DMS53 treated with DMSO at 0.1 percent for 48 hours (cell line): Measurements from ENCODE around the gene PLEKHG4B.
"Not testable (repeated sequence)": the region's sequence is repeated elsewhere in the genome, so short reads cannot be mapped to it uniquely, and the experiment has no call there.

Experiments
- DNase-seq: peaks from one replicate; lab custom pipeline; 2025; ENCODE audit not compliant: unreplicated experiment; lab: John Stamatoyannopoulos, UW

Gene PLEKHG4B

DNA sequence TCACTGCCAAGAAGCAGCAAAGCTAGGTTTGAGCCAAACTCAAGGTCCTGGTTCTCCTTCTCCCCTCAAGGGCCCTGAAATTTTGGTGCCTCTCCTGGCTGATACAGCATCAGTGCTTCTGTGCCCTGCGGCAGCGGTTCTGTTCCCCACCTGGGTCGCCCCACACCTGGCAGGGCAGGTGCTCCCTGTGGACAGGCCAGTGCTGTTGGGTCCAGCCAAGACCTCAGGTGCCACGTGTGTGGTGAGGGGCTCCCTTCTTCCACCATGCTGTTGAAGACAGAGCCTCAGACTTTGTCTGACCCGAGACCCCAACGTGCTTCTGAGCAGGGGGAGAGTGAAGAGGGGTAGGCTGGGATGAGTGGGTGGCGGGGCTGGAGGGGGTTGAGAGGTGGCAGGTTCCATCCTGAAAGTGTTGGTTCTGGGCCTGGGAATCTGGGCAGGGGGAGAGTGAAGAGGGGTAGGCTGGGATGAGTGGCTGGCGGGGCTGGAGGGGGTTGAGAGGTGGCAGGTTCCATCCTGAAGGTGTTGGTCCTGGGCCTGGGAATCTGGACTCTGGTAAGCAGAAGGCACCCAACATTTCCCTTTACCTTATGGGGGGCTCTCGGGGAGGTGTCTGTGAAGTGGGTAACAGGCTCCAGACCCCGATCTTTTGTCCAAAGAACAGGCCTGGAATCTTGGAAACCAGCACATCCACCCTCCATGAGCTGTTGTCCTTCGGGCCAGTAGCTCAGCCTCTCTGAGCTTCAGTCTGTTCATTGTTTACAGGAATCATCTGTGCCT lies 2.3 kb downstream of the PLEKHG4B start:
- no peak for DNase-seq

GRCh38 chr5:95241-95980 lies 3.4 kb downstream of the PLEKHG4B start:
- DNase-seq, result no peak

DNA sequence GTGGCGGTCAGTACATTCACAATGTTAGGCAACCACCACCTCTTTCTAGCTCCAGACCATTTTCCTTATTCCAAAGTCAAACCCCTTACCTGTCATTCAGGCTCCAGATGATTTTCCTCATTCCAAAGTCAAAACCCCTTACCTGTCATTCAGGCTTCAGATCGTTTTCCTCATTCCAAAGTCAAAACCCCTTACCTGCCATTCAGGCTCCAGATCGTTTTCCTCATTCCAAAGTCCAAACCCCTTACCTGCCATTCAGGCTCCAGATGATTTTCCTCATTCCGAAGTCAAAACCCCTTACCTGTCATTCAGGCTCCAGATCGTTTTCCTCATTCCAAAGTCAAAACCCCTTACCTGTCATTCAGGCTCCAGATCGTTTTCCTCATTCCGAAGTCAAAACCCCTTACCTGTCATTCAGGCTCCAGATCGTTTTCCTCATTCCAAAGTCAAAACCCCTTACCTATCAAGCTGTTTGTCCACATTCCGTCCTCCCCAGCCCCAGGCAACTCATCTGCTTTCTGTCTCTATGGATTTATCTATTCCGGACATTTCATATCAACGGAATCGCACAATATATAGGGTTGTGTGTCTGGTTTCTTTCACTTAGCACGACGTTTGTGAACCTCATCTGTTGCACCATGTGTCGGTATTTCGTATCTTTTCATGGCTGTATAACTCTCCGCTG lies 5.2 kb downstream of the PLEKHG4B start:
- DNase-seq, result no peak

DNA sequence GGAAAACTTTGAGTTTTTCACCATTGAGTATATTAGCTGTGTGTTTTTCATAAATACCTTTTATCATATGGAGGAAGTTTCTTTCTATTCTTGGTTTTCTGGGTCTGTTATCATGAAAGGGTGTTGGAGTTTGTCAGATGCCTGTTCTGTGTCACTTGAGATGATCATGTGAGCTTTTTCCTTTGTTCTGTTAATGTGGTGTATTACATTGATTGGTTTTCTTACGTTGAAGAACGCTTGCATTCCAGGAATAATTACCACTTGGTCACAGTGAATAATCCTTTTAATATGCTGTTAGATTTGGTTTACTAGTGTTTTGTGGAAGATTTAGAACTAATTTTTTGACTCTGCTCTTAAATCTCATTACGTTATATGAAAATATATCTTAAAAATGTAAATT lies 7.8 kb downstream of the PLEKHG4B start:
- no peak for DNase-seq

DNA sequence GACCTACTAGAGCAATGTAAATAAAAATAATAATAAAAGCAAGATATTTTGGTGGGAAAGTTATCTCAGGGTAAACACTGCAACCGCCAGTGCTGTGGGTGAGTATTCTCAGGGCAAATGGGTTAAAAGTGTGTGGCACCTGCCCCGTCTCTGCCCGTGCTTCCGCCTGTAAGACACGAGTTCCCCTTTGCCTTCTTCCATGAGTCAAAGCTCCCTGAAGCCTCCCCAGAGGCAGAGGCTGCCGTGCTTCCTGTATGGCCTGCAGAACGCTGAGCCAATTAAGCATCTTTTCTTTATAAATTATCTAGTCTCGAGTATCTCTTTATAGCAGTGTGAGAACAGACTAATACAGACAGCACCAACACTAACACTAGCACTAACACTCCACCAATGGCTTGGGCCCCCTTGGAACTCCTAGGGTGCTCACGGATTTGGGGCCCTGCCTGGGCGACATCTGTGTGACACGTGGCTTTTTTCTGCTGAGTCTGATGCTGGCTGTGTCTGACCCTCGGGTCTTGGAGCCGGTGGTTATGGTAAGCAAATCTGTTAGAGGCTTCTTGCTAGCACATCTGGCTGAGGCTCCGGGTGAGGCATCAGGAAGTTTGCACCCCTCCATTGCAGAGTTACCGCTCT lies 10.6 kb downstream of the PLEKHG4B start:
- DNase-seq, result no peak

GRCh38 chr5:104106-104505 lies 12.1 kb downstream of the PLEKHG4B start:
- not testable (repeated sequence) for DNase-seq

DNA sequence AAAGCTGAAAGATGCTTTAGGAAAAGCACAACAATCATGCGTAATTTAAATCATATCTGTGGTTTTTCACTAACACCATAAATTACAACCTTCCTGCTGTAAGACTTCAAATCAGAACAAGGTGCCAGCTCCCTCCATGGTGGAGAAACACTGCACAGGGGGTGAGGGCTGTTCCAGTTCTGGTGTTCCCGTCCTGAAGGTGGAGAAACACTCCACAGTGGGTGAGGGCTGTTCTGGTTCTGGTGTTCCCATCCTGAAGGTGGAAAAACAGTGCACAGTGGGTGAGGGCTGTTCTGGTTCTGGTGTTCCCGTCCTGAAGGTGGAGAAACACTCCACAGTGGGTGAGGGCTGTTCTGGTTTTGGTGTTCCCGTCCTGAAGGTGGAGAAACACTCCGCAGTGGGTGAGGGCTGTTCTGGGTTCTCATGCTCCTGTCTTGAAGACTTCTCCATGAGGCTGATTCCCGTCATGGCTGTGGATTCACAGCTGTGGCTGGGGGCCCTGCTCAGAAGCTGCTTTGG lies 12.9 kb downstream of the PLEKHG4B start:
- DNase-seq, result no peak

DNA sequence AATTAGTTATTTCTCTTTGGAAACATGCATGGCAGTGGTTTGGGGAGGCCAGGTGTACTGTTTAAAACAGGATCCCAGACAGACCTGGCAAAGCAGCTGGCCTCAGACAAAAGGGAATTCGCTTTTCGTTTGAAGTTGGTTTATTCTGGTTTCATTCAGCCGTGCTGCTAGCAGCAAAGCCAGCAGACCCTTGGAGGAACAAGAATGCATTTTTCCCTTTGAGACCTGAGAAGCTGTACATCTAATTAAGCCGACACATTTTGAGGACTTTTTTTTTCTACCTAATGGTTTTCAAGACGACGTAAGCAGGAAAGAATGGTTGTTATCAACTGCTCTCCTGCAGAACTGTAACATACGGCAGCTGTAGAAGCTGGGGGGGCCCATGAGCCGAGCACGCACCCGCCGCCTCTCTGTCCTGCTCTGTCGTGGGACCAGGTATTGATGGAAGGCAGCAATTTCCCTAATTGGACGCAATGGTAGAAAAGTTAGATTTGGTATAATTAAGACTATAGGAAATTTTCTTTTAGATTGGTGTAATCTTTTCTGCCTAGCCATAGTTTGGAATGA lies 13.6 kb downstream of the PLEKHG4B start:
- no peak for DNase-seq

- DNase-seq, result no peak
Observed at GRCh38 chr5:106587-106986, 14.6 kb downstream of the PLEKHG4B start.

GRCh38 chr5:107526-107925 lies 15.6 kb downstream of the PLEKHG4B start:
- no peak for DNase-seq

GRCh38 chr5:109826-110225 lies 17.9 kb downstream of the PLEKHG4B start:
- DNase-seq, result no peak

GRCh38 chr5:110270-110888 lies 18.4 kb downstream of the PLEKHG4B start:
- no peak for DNase-seq

- DNase-seq, result no peak
Observed at GRCh38 chr5:111171-111570, 19.2 kb downstream of the PLEKHG4B start.

DNA sequence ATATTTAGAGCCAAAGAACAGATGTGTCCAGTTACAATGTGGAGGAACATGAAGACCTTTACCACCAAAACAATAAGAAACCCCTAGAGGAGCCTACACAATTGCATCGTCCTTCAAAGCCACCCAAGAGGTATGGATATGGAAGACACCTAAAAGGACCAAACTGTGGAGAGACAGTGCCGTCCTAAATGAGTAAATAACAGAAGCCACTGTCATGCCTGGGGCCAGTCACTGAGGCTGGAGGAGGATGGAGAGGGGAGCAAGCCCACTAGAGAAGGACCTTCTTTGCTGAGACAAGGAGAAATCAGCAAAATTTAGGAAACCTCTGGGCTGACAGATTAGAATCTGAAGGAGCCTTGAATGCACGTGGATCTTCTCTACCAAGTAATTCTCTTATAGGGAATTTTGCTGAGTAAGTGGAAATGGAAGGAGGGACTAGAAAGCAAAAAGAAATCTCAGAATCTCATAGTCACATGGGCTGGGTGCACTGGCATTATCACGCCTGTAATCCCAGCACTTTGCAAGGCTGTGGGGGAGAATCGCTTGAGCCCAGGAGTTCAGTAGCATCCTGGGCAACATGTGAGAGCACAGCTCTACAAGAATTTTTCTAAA lies 27.6 kb downstream of the PLEKHG4B start:
- DNase-seq, result no peak

GRCh38 chr5:121432-121831 lies 29.5 kb downstream of the PLEKHG4B start:
- no peak for DNase-seq

- DNase-seq, result no peak
Observed at GRCh38 chr5:125815-126214, 33.8 kb downstream of the PLEKHG4B start.

GRCh38 chr5:126806-127205 lies 34.8 kb downstream of the PLEKHG4B start:
- DNase-seq, result no peak

DNA sequence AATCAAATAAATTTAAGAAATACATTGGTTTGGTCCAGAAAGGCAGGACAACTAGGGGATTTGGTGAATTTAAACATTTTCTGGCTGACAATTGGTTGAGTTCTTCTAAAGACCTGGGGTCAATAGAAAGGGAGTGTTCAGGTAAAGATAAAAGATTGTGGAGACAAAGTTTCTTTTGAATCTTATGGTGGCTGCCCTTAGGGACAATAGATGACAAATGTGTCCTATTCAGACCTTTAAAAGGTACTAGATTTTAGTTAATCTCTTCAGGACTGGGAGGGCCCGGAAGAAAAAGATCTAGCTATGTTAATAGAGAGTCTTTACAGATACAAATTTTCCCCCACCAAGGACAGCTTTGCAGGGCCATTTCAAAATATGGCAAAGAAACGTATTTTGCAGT lies 35.9 kb downstream of the PLEKHG4B start:
- no peak for DNase-seq

DNA sequence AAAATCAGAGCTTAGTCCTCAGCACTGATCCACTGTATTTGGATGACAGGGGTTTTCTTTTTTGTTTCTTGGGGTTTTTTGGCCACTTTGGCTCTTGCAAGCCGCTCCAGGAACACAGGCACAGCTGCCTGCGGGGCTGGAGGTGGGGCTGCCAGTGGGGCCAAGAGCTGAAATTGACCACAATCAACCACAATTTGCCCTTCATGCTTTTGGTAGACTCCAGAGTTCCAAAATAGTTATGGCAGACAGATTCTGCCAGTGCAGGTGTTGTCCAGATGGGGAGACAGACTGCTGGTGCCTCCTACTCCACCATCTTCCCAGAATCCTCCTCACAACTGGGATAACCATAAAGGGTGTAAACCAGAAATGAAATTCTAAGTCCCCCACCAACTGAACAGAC lies 36.5 kb downstream of the PLEKHG4B start:
- DNase-seq, result no peak

- DNase-seq, result no peak
Observed at GRCh38 chr5:129148-129547, 37.2 kb downstream of the PLEKHG4B start.
